Esophagus squamous epithelium (tissue), 4 donors: ENCODE measurements around the gene C3orf70.

Experiments
- CTCF ChIP-seq, 6 experiments: fragments of 450-650 bp in 4 of 6; fragments of 200-600 bp in 2 of 6; sonication (generic) in 2 of 6; IDR thresholded peaks; one replicate each; pipeline ENCODE4 v1.5.1; 2016 to 2019; ENCODE audit warnings: antibody characterized with exemption in 6 of 6, mild to moderate bottlenecking in 4 of 6, moderate library complexity in 4 of 6
- POLR2A ChIP-seq, 4 donors: fragments of 450-650 bp; IDR thresholded peaks; one replicate each; pipeline ENCODE4 v1.6.1; 2017; ENCODE audit warnings: antibody characterized with exemption in 4 of 4, mild to moderate bottlenecking in 4 of 4, moderate library complexity in 3 of 4

- TF ChIP-seq CTCF (IDR thresholded peaks at IDR 0.05) (no peak), POLR2A (IDR thresholded peaks at IDR 0.05) (no peak)
Measured at GRCh38 chr3:185029086-185029485, 123.8 kb downstream of the C3orf70 start.
